ENCODE data around the gene NTRK2.

GRCh38 chr9:84921175-84921574 is 251.6 kb downstream of the NTRK2 start:
- TF ChIP-seq, protein P1, sequence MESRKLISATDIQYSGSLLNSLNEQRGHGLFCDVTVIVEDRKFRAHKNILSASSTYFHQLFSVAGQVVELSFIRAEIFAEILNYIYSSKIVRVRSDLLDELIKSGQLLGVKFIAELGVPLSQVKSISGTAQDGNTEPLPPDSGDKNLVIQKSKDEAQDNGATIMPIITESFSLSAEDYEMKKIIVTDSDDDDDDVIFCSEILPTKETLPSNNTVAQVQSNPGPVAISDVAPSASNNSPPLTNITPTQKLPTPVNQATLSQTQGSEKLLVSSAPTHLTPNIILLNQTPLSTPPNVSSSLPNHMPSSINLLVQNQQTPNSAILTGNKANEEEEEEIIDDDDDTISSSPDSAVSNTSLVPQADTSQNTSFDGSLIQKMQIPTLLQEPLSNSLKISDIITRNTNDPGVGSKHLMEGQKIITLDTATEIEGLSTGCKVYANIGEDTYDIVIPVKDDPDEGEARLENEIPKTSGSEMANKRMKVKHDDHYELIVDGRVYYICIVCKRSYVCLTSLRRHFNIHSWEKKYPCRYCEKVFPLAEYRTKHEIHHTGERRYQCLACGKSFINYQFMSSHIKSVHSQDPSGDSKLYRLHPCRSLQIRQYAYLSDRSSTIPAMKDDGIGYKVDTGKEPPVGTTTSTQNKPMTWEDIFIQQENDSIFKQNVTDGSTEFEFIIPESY (IDR thresholded peaks at IDR 0.05), result no peak
- TF ChIP-seq CTCF (IDR thresholded peaks at IDR 0.05; ENCODE audit: low read depth, low read length, missing input control) (no peak), RAD21 (IDR thresholded peaks at IDR 0.05) (no peak), TAF1 (conservative IDR thresholded peaks at IDR 0.05) (no peak), MAX (IDR thresholded peaks at IDR 0.05) (no peak), SP1 (IDR thresholded peaks at IDR 0.05) (no peak)
